ENCODE results near the gene PGK1. TPM values are rescaled to one million over a fixed set of nuclear protein-coding genes. Genes with fewer than 3 reads are reported as not detected.
"Not testable (repeated sequence)": the region's sequence is repeated elsewhere in the genome, so short reads cannot be mapped to it uniquely, and the experiment has no call there.

The PGK1 gene
- total RNA-seq, 1 donor from 2014 or later: 606 TPM

- Histone ChIP-seq H3K4me1 (ENCODE audit: insufficient read depth, low read length) (no peaks in the 10 kb centered on the region), H3K9ac (ENCODE audit: low read length) (no peak overlapping the region), H3K9me3 (ENCODE audit: insufficient read depth, low read depth, low read length) (no peaks in the 10 kb centered on the region), H2AFZ (ENCODE audit: low read depth, low read length) (no peak overlapping the region), H3K27me3 (ENCODE audit: insufficient read depth, low read length) (no peaks in the 10 kb centered on the region), H3K36me3 (ENCODE audit: insufficient read depth, low read length) (no peaks in the 10 kb centered on the region), H3K4me3 (ENCODE audit: insufficient read depth, low read depth, low read length) (no peak overlapping the region), H3K79me2 (ENCODE audit: insufficient read depth, low read length) (no peaks in the 10 kb centered on the region), H4K20me1 (ENCODE audit: insufficient read depth, low read length) (no peaks in the 10 kb centered on the region), H3K27ac (ENCODE audit: low read depth, low read length) (no peak overlapping the region), H3K4me2 (ENCODE audit: low read length) (no peak overlapping the region)
- Mint-ChIP-seq H3K27ac (ENCODE audit: unreplicated experiment) (no peak overlapping the region), H3K4me3 (ENCODE audit: unreplicated experiment) (no peak overlapping the region), H3K36me3 (ENCODE audit: low read depth, unreplicated experiment) (no peaks in the 10 kb centered on the region), H3K4me1 (ENCODE audit: low read depth, unreplicated experiment) (no peaks in the 10 kb centered on the region), H3K9me3 (ENCODE audit: unreplicated experiment) (peaks cover 12% of the 10 kb centered on the region), H3K27me3 (ENCODE audit: low read depth, unreplicated experiment) (no peaks in the 10 kb centered on the region)
- DNase-seq (ENCODE audit: low read depth) (no peak), FAIRE-seq (no peak)
- TF ChIP-seq EZH2 (IDR thresholded peaks at IDR 0.05; ENCODE audit: insufficient read depth, low read length): no peak
- TF ChIP-seq, protein P1, sequence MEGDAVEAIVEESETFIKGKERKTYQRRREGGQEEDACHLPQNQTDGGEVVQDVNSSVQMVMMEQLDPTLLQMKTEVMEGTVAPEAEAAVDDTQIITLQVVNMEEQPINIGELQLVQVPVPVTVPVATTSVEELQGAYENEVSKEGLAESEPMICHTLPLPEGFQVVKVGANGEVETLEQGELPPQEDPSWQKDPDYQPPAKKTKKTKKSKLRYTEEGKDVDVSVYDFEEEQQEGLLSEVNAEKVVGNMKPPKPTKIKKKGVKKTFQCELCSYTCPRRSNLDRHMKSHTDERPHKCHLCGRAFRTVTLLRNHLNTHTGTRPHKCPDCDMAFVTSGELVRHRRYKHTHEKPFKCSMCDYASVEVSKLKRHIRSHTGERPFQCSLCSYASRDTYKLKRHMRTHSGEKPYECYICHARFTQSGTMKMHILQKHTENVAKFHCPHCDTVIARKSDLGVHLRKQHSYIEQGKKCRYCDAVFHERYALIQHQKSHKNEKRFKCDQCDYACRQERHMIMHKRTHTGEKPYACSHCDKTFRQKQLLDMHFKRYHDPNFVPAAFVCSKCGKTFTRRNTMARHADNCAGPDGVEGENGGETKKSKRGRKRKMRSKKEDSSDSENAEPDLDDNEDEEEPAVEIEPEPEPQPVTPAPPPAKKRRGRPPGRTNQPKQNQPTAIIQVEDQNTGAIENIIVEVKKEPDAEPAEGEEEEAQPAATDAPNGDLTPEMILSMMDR (IDR thresholded peaks at IDR 0.05; ENCODE audit: insufficient read depth, low read depth, low read length): no peak
Measured at GRCh38 chrX:78074088-78074487, 30.0 kb upstream of the PGK1 start.

DNA sequence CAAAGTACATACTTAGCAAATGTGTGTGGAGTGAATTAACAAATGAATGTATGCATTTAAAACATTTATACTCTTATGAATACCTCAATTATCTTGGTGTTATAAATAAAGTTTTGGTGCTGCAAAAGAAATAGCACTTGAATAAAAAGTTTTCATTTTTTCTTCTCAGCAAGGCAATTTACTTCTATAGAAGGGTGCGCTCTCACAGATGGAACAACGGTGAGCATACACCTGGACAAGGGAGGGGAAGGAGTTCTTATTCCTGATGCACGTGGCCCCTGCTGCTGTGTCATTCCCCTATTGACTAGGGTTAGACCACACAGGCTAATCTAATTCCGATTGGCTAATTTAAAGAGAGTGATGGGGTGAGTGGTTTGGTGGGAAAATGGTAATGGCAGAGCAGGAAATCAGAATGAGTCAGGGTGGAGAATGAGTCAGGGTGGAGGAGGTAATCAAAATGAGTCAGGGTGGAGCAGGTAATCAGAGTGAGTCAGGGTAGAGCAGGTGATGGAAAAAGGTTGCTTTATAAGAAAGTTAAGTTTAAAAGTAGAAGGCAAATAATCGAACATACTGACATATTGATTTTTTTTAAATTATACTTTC, 28.2 kb upstream of the PGK1 start:
- no peaks in the 10 kb centered on the region for H3K79me2 ChIP-seq (ENCODE audit: insufficient read depth, low read length)
- H3K36me3 ChIP-seq (ENCODE audit: insufficient read depth, low read length): no peaks in the 10 kb centered on the region
- TF ChIP-seq, protein P1 (IDR thresholded peaks at IDR 0.05; ENCODE audit: insufficient read depth, low read depth, low read length): no peak
- no peak for TF ChIP-seq EZH2 (IDR thresholded peaks at IDR 0.05; ENCODE audit: insufficient read depth, low read length)
- H3K27me3 ChIP-seq (ENCODE audit: insufficient read depth, low read length): no peaks in the 10 kb centered on the region
- no peak overlapping the region for H3K4me3 Mint-ChIP-seq (ENCODE audit: unreplicated experiment)
- H3K36me3 Mint-ChIP-seq (ENCODE audit: low read depth, unreplicated experiment): no peaks in the 10 kb centered on the region
- no peaks in the 10 kb centered on the region for H3K4me1 Mint-ChIP-seq (ENCODE audit: low read depth, unreplicated experiment)
- H4K20me1 ChIP-seq (ENCODE audit: insufficient read depth, low read length): no peaks in the 10 kb centered on the region
- FAIRE-seq (peak; percentile 93), DNase-seq (ENCODE audit: low read depth) (no peak)
- H3K27ac Mint-ChIP-seq (ENCODE audit: unreplicated experiment): peak overlapping the region; percentile 77
- no peak overlapping the region for H2AFZ ChIP-seq (ENCODE audit: low read depth, low read length)
- no peak overlapping the region for H3K27ac ChIP-seq (ENCODE audit: low read depth, low read length)
- peaks cover 12% of the 10 kb centered on the region for H3K9me3 Mint-ChIP-seq (ENCODE audit: unreplicated experiment)
- H3K4me3 ChIP-seq (ENCODE audit: insufficient read depth, low read depth, low read length): no peak overlapping the region
- H3K9ac ChIP-seq (ENCODE audit: low read length): no peak overlapping the region
- H3K27me3 Mint-ChIP-seq (ENCODE audit: low read depth, unreplicated experiment): peaks cover 2% of the 10 kb centered on the region
- no peaks in the 10 kb centered on the region for H3K4me1 ChIP-seq (ENCODE audit: insufficient read depth, low read length)
- no peaks in the 10 kb centered on the region for H3K9me3 ChIP-seq (ENCODE audit: insufficient read depth, low read depth, low read length)
- H3K4me2 ChIP-seq (ENCODE audit: low read length): no peak overlapping the region

DNA sequence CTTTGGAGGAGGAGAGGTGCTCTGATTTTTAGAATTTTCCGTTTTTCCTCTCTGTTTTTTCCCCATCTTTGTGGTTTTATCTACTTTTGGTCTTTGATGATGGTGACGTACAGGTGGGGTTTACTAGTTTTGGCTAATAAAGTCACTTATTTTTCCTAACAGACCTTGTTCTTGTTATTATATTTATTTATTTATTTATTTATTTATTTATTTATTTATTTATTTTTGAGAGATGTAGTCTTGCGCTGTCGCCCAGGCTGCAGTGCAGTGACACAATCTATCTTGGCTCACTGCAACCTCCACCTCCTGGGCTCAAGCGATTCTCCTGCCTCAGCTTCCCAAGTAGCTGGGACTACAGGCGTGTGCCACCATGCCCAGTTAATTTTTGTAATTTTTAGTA, 22.6 kb upstream of the PGK1 start:
- not testable (repeated sequence) for H3K36me3 ChIP-seq (ENCODE audit: insufficient read depth, low read length); H3K4me3 Mint-ChIP-seq (ENCODE audit: unreplicated experiment); H3K9ac ChIP-seq (ENCODE audit: low read length); H3K27ac Mint-ChIP-seq (ENCODE audit: unreplicated experiment); H3K4me1 Mint-ChIP-seq (ENCODE audit: low read depth, unreplicated experiment); H3K27me3 ChIP-seq (ENCODE audit: insufficient read depth, low read length); H3K4me3 ChIP-seq (ENCODE audit: insufficient read depth, low read depth, low read length); H3K36me3 Mint-ChIP-seq (ENCODE audit: low read depth, unreplicated experiment); H3K4me2 ChIP-seq (ENCODE audit: low read length); H4K20me1 ChIP-seq (ENCODE audit: insufficient read depth, low read length); H3K79me2 ChIP-seq (ENCODE audit: insufficient read depth, low read length); H2AFZ ChIP-seq (ENCODE audit: low read depth, low read length); H3K27ac ChIP-seq (ENCODE audit: low read depth, low read length); H3K4me1 ChIP-seq (ENCODE audit: insufficient read depth, low read length); H3K9me3 ChIP-seq (ENCODE audit: insufficient read depth, low read depth, low read length); DNase-seq (ENCODE audit: low read depth); H3K9me3 Mint-ChIP-seq (ENCODE audit: unreplicated experiment); H3K27me3 Mint-ChIP-seq (ENCODE audit: low read depth, unreplicated experiment); FAIRE-seq
